ENCODE results near the gene GABARAPL2.

- no peak for TF ChIP-seq POLR2A (IDR thresholded peaks at IDR 0.05; ENCODE audit: low read length)
- TF ChIP-seq GATA1 (IDR thresholded peaks at IDR 0.05; ENCODE audit: low read depth, low read length), result no peak
Measured at GRCh38 chr16:75546293-75546692, 19.9 kb upstream of the GABARAPL2 start.
